Stimulated activated CD8-positive, alpha-beta memory T cell treated with anti-CD3 and anti-CD28 coated beads, Interleukin-12 subunit alpha, Interleukin-12 subunit beta, amount 100 ng/mL, for 24 hours (primary cell): ENCODE results near the gene SORCS1.

Experiments used
- DNase-seq: peaks from one replicate; pipeline ENCODE4 v3.0.0-alpha.2; 2020; ENCODE audit errors: extremely low read depth

The SORCS1 gene

DNA sequence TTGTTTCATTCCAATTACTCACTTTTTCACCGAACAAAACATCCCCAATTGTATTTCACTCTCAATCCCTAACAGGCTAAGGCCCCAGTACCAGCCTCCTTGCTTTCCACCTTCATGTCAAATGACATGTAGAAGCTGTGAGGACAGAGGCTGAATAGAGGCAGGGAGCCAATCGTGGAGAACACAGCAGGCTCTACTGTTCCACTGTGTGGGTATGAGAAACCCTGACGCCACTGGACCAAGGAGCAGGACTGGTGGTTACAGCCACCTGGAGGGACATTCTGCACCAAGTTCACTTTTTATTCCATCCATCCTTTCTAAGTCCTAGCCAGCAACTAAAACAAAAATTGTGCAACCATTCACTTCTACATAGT is 502.8 kb downstream of the SORCS1 start:
- DNase-seq = no peak

DNA sequence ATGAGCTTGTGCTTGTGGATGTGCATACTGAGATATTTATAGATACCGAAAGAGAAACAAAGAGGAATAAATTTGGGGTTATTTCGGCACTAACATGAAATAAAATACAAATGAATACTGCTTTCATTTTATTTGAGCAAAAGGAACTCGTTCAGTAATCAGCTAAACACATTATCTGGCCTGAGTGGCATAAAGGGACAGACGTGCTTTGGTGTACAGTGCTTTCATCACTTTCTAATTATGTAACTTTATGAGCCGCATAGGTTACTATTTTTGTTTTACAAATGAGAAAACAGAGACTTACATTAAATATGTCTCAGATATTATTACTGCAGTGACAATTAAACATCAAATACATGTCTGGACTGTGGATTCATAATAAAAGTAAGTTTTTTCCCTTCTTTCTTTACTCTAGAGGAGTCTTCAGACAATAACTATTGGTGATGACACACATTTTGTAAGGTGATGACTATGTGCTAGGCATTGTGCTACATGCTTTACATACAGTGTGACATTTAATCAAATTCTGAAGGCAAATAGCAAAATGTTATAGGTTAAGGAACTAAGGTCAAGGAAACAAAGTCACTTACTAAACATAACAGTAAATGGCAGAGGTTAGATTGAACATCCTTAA is 503.3 kb downstream of the SORCS1 start:
- no peak for DNase-seq

DNA sequence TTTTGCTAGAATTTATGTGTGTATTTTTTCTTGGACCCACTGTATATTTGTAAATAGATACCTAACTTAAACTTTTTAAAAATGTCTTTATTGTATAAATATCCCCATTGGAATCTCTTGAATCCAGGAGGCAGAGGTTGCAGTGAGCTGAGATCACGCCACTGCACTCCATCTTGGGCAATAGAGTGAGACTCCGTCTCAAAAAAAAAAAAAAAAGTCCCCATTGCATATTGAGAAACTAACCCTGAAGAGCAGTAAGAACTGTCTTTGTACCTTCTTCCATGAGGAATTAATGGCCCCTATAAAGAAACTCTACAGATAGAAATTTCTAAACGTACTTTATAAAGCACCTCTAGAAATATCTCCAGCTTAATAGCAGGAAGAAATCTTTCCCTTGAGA is 504.0 kb downstream of the SORCS1 start:
- no peak for DNase-seq

DNA sequence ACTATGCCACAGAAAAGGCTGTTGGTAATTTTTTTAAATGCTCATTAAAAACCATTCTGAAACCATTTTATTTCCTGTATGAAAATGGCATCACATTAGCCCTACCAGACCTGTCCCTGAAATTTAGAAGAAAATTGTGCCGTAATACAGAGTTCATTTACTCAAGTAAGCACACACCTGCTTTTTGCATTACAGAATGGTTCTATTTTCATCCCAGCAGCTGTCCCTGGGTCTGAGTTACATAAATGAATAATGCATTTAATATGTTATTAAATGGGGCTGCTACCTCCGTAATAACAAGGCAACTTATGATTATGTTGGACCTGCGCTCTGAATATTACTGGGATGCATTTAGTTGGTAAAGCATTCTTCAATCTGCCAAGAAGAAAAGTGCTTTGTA is 508.9 kb downstream of the SORCS1 start:
- DNase-seq = no peak

DNA sequence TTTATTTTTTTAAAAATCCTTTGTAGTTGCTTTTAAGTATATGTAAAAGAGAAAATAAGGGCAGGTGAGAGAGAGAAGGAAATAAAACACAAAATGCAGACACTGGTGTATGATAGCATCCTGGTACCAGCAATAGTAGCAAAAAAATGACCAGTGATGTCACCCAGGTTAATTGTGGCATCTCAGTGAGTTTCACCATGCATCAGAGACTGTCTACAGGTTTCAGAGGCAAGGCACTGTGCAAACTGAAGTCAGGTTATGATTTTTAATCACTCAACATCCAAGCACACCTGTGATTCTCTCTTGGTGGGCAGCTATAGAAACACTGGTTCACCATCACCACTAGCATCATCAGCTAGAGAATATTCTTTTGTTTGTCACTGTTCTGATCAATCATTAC is 509.3 kb downstream of the SORCS1 start:
- DNase-seq = no peak

DNA sequence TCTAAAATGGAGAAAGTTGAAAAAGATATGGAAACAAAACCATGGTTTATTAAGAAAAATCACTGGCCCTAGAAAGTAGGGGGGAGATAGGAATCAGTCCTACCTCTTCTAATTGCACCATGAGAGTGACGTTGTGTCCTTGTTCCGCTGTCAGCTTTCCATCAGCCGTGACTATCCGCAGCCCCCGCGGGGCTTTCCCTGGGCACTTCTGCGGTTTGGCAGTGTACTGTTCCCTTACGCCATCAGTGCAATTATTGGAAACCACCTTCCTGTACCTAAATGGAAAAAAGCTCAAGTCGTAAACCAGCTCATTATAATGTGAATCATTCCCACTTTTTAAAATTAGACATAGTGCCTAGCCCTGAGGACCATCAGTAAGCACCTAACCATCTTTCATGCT is 512.2 kb downstream of the SORCS1 start:
- no peak for DNase-seq

DNA sequence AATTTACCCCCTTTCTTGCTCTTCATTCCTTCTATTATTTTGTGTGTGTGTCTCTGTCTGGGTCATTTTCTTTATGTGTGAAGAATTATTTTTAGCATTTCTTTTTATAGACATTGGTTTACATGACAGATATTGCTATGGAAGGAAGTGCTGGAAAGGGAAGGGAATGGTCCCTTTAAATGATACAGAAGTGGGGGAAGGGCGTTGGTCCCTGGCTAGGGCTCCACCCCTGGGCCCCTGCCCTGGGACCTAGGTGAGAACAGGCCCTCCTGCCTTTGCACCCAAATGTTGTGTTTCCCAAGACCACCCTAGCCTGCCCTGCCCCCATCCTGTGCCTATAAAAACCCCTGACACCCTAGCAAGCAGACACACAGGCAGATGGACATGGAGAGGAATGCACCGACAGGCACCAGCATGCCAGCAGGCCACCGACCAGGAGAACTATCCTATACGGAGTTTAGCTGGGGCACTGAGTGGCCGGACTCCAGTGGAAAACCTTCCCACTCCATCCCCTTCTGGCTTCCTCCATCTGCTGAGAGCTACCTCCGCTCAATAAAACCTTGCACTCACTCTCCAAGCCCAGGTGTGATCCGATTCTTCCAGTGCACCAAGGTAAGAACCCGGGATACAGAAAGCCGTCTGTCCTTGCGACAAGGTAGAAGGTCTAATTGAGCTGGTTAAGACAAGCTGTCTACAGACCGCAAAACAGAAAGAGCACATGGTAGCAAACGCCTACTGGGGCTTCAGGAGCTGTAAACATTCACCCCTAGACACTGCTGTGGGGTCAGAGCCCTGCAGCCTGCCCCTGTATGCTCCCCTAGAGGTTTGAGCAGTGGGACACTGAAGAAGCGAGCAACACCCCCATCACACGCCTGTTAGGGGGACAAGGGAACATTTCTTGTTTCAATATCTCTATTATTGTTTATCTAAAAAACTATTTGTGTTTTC is 515.7 kb downstream of the SORCS1 start:
- no peak for DNase-seq

DNA sequence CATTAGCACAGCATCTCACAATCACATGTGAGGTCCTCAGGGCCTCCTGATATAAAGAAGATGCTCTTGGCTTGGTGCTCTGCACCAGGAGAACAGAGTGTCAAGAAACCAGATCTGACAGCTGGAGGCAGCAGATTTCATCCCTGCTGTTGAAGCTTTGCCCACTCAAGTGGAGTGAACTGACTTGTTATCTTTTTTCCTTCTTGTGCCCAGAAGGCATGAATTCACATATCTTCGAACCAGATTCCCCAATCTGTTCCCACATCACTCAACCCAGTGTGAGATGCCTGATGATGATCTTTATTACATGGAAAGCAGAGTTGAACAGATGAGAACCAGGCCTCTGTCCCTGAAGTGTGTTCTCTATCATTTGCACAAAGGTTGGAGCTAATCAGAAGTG is 521.0 kb downstream of the SORCS1 start:
- DNase-seq = no peak

DNA sequence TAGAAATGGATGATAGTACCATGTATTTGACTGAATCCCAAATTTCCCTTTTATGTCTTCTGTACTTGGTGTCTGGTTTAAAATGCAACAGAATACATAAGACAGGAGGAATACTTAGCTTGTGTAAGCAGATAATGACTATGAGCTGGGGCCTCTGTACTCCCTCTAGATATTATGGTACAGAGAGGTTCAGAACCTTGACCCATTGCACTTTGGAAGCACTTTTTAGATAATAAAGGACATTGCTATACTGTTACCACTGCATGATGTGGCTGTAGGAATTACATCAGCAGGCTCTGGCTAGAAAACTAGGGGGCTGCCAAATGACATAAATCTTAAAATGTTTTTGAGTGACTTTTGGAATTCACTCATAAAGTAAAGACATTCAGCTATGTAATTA is 526.6 kb downstream of the SORCS1 start:
- no peak for DNase-seq

DNA sequence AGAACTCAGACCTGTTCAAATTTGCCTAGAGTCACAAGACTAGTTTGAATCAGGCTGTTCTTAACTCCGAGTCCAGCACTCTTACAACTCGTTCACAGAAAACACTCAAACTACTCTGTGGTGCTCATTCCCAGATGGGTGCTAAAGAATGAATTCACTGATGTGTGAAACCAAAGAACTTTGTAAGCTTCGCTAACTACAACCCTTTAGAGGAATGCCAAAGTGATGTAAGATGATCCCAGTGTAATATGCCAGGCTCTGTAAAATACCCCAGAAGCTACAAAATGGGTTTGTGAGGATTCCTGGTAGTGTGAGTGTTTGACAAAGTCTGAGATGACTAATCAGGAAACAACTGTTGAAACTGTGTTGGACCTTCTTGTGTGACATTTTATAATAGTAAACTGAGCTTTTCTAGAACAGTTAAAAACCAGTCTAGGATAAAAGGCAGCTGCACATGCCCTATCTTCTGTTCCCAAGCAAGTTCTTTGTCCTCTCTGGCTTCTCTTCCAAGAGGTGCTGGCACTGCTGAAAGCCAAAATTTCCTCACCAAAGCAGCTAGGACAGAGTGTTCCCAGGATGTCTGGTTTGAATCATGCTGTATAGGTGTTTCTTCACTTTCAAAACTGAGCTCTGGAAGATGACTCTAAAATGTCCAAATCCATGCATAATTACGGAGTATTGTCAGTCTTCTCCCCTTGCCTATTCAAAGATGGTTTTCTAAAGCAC is 527.6 kb downstream of the SORCS1 start:
- no peak for DNase-seq

DNA sequence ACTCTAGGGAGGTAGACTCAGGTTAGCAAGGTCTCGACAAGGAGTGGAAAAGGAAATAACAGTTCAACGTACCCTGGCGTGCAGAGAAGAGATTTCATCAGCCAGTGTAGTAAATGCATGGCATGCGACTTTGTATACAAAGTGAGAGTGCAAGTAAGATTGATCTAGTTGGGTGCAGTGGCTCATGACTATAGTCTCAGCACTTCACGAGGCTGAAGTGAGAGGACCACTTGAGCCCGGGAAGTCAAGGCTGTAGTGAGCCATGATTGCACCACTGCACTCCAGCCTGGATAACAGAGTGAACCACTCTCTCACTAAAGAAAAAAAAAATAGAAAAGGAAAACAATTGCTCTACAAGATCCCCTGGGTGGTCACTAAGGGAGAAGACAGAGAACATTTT is 528.6 kb downstream of the SORCS1 start:
- DNase-seq = no peak

DNA sequence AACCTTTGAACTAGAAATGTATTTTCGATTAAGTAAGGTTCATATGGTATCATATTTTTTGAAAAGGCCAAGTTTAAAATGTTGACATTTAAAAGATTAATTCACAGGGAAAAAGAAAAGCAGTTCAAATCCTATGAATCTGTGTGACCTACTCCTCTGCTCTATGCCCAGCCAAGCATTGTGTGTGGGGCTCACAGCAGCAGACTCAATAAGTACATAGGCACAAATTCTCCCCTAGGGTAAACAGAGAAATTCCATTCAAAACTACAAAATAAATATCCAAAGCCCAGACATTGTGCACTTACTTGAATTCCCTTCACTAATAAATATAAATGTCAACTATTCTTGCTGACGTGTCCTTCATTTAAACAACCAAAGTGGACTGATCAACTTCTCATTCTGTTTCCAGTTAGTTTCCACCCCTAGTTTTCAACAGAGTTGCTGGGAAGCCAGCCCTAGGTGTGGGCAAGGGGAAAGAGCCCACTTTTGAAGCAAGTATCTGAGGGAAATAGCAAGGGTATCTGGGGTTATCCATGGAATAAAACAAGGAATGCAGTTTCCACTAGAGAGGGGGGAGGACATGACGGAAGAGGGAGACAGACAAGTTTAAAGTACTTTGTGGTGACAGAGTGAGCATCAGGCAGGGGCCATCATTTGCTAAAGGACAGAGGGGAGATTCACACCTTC is 533.3 kb downstream of the SORCS1 start:
- DNase-seq = no peak

DNA sequence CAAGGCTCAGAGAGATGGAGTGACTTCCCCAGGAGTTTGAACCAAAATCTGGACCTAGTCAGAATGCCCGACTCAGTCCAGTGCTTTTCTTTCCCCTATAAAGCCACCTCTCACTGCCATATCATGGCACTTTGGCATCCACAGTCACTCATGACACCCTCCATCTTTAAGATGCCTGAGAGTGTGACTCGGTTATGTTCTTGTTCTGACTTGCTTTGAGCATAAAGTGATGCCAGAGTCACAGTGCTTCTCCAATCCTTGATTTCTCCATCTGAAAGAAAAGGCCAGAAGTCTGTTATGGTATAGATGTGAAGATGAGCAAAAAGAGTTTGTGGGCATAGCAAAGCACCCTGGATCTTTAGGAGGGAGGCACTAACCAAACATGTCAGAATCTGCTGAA is 538.1 kb downstream of the SORCS1 start:
- DNase-seq = no peak

DNA sequence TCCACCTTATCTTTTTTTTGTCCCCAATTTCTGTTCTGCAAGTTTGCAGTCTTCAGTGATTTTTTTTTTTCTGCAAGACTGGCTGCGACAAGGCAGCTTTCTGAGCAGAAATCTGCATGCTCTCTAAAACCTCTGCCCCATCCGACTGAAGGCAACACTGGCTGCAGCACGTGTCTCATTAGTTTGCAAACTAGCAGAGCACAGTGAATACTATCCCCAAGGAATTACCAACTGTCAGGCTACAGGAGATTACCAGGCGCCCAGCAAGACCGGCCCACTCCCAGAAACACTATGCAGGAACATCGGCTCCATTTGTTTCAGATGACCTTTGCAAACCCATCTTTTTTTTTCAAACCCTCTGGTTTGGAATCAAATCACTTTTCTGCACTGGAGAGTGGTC is 538.8 kb downstream of the SORCS1 start:
- no peak for DNase-seq

DNA sequence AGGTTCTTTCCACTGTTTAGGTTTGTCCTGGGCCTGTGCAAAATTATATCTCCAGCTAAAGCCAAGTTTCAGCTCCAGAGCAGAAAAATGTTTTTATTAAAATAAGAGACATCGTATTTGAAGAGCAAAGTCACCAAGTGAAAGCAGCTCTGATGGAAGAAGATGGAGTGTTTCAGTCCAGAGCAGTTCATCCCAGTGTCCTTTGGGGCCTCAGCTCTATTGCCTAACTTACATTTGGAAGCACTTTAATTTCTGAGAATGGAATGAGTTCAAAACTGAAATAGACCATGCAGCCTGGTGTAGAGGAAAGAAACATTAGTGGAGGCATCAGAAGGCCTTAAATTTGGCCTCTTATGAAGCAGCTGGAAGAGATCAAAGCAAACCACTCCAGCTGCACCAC is 545.2 kb downstream of the SORCS1 start:
- no peak for DNase-seq

DNA sequence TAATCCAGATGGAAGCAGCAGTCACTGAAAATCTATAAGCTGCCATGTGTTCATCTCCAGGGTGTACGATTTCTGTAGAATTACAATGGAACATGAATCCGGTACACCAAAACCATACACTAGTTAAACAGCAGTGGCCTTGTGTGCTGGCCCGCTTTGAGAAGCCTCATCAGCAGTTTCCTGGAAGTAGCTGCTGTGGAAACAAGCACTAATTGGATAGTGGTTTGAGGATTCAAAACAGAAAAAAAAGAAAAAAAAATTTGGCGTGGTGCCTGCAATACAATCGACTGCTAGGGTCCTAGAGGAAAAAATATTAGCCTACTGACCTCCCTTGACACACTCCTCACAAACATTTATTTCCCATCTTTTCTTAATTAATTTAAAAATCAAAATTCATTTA is 545.9 kb downstream of the SORCS1 start:
- no peak for DNase-seq

DNA sequence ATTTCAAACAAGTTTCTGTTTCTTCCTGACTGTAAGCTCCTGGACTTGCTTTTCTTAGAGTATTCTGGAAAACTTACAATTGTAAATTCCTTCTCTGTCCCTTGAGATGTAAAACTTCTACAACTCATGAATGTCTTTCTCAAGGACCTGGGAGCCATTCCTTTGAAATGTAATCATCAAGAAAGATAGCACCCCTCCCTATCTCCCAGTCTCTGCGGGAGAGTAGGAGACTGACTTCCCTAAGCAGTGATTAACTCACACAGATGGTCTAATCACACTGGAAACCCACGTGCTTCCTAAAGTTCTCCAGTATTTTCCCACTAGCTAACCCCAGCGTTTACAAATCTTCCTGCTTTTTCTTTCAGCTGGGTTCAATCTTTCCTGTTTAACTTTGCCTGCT is 549.4 kb downstream of the SORCS1 start:
- no peak for DNase-seq

DNA sequence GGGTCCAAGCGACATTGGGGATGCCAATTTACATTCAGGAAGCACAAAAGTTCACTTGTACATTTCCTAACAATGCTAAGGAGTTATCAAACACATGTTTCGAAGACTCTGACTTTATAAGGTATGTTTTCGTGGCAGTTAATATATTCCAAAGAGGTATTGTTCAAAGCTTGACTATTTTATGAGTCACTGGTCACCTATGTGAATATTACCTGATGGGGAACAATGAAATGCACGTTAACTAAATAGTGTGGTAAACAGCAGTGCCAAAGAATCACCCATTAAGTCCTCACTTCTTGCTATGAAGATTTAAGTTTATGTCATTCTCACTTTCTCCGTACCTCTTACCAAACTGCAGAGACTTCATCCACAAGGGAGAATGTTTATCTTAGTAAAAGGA is 550.2 kb downstream of the SORCS1 start:
- DNase-seq = no peak

DNA sequence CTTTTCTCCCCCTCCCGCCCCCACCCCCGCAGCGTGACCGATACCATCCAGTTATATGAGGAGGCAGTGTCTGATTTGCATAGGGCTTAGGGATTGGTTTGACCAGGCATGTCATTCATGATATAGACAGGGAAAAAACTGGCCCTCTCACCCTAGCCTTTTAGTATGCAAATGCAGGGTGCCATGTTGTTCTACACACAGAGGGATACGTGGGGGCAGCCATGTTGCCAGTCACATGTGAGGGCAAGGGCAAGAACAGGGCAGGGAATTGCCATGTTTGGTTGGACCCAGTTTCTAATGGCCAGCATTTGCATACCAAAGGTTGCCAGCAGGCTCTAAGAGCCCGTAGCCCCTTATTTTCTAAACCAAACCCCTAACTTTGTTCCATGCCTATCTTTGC is 552.1 kb downstream of the SORCS1 start:
- DNase-seq = no peak

DNA sequence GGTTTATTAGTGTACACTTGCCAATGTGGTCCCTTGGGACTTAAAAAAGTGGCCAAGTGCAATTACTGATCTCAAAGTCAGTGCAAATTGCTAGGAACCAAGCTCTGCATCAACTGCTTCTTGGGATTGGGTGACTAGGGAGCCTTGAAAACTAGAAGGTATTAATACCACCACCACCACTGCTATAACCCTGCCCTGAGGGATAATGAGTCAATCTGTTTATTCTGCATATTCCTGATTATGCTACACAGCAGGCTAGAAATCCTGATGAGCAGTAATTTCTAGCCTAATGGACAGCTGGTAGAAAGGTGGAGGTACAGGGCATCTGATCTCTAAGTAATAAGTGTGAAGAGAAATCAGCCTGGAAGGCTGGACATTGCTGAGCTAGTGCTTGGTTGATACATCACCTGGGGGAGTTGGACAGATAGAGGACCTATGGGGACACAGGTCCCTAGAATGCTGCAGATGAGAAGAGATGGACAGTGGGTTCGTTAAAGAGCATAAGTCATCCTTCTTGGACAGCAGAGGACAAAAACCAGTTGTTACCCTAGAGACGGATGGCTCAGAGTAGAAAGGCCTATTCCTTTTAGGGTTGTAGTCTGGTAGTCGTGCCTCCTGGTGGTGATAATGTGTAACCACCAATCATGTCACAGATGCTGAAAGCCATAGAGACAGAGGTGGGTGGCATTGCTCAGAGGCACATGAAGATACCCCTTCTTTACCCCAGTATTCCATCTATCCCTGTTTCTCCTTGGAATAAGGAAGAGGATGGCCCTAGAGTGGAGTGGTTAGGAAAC is 554.8 kb downstream of the SORCS1 start:
- no peak for DNase-seq

DNA sequence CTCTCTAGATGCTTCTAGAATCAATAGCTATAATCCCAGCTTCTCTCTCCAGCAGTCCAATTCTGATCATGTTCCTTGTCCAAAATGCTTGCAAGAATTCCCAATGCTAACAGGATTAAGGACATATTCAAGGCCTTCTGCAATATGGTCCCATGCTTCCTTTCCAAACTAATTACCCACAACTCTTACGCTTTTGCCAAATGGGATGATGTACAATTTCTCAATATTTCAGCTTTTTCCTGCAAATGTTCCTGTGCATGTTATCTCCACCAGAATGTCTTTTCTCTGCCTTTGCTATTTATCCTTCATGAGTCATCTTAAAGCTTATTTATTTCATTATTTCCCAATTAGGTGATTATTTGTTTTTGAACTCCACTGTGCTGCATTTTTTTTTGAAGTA is 556.4 kb downstream of the SORCS1 start:
- no peak for DNase-seq
